Left renal pelvis (tissue), 4 donors: Measurements from ENCODE around the gene E2F4. TPM values are rescaled to one million over a fixed set of nuclear protein-coding genes. Genes with fewer than 3 reads are reported as not detected.

Experiments used
- DNase-seq, 4 donors: peaks; one replicate each; pipeline ENCODE4 v3.0.0-alpha.2; 2013; ENCODE audit warnings: low read depth in 4 of 4, low spot score in 3 of 4
- polyA plus RNA-seq, 4 donors: library from polyadenylated mRNA; unstranded; fragments of 120-200 nt; gene quantifications; one replicate each; pipeline ENCODE4 v1.2.1, GENCODE V29; 2013; ENCODE audit not compliant: insufficient read length in 4 of 4

The E2F4 gene
- polyA plus RNA-seq, 4 donors, result 50.0 to 71.4 (median 50.9) TPM

DNA sequence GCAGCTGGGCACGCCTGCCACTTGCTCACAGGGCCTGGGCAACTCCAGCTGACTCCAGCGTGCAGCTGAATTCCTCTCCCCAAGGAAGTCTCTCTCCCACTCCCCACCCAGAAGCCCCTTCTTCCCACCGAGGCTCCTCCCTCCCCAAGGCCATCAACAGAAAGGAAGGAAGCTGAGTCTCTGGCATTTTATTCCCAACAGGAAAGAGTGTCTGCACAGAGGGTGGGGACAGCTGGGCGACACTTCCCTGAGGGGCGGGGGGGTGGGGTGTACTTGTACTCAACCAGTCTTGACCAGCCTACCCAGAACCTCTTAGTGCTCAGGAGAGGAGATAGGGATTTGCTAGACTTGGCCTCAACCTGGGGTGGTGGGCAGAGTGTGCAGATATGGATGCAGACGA, 1.9 kb upstream of the E2F4 start, which contains the start of gene EXOC3L1:
EXOC3L1 (minus strand) TSS at position 96 of the 400 bp plus-strand sequence. CDS start 460 bp downstream, outside the sequence.
- DNase-seq, result no peak

DNA sequence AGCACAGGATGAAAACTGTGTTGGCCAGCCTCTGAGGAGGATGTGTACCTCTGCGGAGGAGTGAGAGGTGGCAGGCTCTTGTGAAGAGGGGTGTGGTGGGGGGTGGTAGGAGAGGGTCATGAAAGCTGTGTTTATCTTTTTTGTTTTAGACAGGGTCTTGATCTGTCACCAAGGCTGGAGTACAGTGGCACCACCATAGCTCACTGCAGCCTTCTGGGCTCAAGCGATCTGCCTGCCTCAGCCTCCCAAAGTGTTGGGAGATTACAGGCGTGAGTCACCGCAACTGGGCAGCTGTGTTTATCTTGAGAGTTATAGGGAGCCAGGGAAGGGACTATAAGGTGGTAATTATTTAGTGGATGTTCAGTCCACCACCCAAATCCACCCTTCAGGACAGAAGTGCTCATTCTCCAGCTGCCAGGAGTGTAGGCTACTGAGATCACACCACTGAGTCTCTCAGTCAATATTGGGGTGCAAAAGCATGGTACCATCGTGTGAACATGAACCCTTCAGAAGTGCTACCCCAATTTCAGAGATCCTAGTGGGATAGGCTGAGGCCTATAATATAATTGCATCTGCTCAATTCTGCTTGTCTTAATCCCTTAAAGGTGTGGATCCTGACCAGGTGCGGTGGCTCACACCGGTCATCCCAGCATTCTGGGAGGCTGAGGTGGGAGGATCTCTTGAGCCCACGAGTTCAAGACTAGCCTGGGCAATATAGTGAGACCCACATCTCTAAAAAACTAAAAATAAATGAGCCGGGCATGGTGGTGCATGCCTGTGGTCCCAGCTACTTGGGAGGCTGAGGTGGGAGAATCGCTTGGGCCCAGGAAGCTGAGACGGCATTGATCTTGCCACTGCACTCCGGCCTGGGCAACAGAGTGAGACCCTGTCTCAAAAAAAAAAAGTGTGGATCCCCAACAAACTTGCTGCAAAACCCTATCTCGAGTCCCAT, 1.2 kb upstream of the E2F4 start:
- DNase-seq, result no peak

DNA sequence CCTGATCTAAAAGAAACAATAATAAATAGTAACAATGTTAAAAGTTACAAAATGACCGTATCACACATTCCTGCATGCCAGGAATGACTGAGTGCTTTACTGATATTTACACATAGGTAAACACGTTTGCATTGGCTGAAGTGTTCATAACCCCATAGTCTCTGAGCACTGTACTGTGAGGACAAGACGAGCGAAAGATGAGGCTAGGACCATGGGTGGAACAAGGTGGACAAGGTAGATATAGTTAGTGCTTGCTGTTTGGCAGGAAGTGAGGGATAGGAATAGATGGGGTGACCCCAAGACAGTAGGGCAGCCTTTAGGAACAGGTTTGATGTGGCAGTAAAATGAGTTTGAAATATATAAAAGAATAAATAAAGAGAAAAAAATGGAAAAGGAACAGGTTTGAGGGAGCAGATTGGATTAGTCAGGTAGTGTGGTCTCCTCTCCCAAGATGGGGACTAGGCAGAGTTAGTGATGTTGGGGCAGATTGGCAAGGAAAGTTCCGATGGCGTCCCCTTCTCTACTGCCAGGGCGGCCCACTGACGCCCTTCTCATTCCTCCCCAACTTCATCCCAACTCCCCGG, 452 bp upstream of the E2F4 start:
- no peak for DNase-seq

DNA sequence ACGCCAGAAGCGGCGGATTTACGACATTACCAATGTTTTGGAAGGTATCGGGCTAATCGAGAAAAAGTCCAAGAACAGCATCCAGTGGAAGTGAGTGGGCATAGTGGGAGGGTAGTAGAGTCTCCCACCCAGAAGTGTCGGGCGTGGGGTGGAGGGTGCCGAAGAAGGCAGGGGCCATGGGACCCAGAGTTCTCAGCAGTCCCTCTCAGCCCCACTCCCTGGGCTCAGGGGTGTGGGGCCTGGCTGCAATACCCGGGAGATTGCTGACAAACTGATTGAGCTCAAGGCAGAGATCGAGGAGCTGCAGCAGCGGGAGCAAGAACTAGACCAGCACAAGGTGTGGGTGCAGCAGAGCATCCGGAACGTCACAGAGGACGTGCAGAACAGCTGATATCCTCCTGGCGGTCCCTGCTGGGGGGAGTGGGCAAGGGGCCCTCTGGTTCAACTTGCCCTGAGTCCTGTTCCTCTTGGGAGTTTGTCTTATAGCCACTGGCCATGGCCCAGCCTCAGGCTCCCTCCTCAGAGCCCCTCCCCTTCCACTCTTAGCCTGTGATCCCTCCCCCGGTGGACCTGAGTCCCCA, 916 bp downstream of the E2F4 start:
- no peak for DNase-seq

DNA sequence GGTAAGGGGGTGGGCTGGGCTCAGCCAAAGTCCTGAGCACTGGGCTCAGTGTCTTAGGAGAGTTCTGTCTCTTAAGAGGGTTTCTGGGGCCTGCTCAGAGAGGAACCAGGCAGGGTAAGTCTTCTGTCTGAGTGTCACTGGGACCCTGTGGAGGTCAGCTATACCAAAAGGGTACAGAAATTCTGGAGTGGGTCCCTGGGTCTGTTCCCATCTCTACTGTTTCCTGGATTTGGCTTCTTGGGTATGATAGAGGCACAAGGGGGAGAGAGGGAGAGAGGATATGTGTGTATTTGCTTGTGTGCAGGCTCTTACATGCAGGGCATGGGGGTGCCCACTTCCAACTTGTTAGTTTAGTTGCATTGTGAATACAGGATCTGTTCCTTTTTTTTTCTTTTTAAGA, 1.6 kb downstream of the E2F4 start:
- DNase-seq, result no peak

DNA sequence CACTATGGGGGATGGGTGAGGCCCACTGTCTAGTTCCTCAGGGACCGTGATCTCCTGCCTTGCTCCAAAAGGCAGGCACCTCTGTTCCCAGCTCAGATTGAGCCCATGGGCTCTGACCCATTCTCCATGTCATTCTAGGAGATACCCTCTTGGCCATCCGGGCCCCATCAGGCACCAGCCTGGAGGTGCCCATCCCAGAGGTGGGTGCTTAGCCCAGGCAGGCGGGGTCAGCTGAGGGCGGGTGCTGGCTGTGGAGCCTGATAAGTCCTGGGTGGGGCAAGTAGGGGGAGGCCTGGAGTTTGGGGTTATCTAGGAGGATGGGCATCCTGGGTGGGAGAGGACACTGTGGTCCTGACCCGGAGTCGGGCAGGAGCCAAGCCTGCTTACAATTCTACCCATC, 2.3 kb downstream of the E2F4 start:
- DNase-seq, result no peak

DNA sequence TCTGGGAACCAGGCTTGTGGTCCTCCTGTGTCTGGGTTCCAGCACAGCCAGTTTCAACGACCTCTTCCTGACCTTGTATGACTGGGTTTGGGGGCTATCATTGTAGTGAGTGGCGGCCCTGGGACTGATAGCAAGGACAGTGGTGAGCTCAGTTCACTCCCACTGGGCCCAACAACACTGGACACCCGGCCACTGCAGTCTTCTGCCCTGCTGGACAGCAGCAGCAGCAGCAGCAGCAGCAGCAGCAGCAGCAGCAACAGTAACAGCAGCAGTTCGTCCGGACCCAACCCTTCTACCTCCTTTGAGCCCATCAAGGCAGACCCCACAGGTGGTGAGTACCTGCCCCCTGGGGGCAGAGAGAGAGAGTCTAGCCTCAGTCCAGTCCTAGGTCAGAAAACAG, 3.7 kb downstream of the E2F4 start:
- no peak for DNase-seq

DNA sequence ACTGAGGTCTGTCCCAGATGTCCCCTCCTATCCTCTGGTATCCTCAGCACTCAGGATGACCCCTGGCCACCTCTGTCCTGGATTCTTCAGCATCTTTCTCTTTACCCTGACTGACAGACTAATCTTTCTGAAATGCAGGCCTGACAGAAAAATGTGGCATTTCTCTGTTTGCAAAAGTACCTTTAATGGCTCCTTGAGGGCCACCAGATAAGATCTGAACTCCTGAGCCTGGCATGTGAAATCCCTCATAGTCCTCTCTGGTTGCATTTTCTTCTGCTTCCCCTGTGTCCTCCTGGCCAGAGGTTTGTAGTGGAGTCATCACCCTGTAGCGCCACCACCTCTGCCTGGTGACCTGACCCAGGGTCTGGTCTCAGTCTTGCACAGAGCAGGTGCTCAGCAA, 4.9 kb downstream of the E2F4 start:
- DNase-seq, result no peak

DNA sequence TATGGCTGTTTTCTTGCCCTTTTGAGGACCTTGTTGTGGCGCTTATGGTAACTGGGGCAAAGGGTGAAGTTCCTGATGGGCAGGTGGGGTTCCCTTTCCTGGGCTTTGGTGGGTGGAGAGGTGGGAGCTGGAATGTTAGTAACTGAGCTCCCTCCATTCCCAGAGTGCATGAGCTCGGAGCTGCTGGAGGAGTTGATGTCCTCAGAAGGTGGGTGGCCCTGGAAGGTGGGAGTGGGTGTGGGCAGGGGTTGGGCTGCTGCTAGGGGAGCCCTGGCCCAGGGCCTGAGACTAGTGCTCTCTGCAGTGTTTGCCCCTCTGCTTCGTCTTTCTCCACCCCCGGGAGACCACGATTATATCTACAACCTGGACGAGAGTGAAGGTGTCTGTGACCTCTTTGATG, 5.7 kb downstream of the E2F4 start:
- DNase-seq, result no peak

DNA sequence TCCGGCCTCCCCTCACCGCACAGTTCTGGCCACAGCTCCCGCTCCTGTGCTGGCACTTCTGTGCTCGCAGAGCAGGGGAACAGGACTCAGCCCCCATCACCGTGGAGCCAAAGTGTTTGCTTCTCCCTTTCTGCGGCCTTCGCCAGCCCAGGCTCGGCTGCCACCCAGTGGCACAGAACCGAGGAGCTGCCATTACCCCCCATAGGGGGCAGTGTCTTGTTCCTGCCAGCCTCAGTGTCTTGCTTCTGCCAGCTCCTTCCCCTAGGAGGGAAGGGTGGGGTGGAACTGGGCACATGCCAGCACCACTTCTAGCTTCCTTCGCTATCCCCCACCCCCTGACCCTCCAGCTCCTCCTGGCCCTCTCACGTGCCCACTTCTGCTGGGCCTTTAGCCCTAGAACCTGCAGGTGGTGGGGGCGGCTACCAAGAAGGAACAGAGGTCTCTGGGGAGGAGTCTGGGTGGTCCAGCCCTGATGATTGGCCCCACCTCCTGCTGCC, 6.3 kb downstream of the E2F4 start:
- no peak for DNase-seq

DNA sequence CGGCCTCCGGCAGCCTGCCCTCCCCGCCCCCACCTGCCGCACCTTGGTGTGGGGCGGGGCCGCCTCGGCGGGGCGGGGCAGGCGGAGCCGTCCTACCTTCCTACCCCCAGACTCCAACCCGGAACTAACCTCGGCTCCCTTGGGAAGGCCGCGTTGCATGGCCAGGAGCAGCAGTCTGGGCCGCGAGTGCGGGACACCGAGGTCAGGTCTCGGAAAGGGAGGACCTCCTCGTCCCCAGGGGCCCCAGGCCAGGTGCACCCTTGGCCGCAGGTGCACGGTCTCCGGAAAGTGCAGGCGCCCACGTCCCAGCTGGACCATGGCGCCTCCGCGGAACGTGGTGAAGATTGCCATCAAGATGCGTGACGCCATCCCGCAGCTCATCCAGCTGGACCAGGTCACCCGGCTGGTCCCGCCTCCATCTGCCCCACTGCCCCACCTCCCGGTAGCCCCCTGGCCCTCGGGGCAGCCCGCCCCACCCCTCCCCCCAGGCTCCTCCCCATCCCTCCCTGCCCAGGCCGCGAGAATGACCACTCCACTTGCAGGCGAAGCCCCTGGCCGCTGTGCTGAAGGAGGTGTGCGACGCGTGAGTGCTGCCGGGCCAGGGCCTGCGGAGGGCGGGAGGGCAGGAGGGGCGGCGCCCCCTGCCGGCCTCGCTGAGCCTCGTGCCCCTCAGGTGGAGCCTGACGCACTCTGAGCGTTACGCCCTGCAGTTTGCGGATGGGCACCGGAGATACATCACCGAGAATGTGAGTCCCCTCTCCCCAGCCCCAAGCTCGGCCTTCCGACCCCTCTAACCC, 7.3 kb downstream of the E2F4 start, which contains the start of gene ELMO3:
ELMO3 (plus strand) TSS at position 121 of the 797 bp plus-strand sequence; CDS start at position 317, 196 bp downstream.
- no peak for DNase-seq

DNA sequence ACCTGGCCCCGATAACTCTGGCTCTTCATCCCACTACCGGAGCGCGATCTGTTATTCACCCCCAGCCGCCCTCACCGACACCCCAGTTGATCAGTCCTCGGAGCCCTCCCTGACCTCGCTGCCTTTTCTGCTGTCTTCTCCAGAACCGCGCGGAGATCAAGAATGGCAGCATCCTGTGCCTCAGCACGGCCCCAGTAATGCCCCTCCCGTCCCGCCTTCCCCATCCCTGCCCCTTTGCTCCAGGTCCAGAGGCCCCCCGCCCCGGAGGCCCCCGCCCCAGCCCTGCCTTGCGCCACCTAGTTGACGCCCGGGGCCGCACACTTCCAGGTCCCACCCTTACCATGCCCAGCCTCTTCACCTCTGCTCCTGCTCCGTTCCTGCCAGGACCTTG, 7.8 kb downstream of the E2F4 start:
- no peak for DNase-seq

DNA sequence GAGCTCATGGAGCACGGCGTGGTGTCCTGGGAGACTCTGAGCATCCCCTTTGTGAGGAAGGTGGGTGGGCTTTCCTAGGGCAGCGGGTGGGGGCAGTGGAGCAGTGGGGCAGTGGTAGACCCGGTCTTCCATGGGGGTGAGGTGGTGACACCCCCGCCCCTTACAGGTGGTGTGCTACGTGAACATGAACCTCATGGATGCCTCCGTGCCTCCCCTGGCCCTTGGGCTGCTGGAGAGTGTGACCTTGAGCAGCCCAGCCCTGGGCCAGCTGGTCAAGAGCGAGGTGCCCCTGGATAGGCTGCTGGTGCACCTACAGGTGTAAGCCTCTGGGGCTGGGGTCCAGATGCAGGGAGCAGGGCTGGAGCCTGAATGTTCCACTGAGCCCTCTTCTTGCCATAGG, 8.5 kb downstream of the E2F4 start:
- no peak for DNase-seq

DNA sequence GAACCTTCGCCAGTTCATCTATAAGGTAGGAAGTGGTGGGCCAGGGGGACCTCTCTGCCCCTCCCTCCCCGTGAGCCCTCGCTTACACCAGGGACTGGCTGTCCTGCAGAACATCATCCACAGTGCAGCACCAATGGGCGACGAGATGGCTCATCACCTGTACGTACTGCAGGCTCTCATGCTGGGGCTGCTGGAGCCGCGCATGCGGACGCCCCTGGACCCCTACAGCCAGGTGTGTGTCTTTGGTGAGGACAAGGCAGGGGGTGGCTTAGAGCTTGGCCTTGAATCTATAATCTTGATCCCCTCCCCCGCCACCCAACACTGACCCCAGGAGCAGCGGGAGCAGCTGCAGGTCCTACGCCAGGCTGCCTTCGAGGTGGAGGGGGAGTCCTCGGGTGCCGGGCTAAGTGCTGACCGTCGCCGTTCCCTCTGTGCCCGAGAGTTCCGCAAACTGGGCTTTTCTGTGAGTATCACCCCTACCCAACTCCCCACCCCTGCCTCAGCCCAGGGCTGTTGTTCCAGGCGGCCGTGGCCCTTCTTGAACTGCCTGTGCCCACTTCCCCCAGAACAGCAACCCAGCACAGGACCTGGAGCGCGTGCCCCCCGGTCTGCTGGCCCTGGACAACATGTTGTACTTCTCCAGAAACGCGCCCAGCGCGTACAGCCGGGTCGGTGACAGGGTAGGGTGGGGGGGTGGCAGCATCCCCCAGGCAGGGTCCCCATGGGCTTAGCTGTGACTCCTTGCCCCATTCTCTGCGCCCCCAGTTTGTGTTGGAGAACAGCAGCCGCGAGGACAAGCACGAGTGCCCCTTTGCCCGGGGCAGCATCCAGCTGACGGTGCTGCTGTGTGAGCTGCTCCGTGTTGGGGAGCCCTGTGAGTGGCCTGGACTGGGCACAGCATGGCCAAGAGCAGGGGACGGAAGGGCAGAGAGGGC, 9.7 kb downstream of the E2F4 start:
- DNase-seq, result no peak

DNA sequence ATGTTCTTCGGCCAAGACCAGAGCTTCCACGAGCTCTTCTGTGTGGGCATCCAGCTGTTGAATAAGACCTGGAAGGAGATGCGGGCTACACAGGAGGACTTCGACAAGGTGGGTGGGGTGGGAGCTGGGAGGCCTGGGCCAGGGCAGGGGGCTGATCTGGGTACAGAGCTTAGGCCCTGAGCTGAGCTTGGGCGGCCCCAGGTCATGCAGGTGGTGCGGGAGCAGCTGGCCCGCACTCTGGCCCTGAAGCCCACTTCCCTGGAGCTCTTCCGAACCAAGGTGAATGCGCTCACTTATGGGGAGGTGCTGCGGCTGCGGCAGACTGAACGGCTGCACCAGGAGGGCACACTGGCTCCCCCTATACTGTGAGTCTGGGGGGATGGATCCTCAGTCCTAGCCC, 10.5 kb downstream of the E2F4 start:
- DNase-seq, result no peak

DNA sequence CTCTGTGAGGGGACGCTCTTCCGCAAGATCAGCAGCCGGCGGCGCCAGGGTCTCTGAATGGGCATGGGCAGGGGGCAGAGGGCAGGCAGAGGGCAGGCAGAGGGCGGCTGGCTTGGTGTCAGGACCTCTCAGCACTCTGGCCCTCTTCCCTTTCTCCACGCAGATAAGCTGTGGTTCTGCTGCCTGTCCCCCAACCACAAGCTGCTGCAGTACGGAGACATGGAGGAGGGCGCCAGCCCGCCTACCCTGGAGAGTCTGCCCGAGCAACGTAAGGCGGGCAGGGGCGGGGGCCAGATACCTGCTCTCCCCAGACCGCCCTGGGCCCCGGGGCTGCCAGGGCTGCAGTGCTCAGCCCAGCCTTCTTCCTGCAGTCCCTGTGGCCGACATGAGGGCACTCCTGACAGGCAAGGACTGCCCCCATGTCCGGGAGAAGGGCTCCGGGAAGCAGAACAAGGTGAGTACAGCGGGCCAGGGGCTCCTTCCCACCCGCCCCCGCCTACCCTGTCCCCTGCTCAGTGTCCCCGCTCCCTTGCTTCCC, 11.1 kb downstream of the E2F4 start:
- no peak for DNase-seq

DNA sequence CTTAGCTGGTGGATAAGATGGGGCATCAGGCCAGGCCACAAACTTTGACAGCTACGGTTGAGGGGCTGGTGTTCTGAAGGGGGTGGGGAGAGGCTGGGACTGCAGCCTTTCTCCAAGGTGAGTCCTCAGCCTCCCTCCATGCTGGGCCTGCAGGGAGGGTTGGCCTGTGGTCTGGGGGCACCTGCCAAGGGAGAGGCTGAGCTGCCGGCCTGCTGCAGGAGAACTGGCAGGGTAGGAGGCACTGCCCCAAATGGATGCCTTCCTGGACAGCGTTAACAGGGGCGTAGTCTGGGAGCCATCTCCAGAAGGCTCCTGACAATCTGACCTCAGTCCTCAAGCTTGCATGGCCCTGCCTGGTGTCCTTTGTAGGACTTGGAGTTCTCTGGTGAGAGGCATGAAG, 12.1 kb downstream of the E2F4 start:
- DNase-seq, result no peak

DNA sequence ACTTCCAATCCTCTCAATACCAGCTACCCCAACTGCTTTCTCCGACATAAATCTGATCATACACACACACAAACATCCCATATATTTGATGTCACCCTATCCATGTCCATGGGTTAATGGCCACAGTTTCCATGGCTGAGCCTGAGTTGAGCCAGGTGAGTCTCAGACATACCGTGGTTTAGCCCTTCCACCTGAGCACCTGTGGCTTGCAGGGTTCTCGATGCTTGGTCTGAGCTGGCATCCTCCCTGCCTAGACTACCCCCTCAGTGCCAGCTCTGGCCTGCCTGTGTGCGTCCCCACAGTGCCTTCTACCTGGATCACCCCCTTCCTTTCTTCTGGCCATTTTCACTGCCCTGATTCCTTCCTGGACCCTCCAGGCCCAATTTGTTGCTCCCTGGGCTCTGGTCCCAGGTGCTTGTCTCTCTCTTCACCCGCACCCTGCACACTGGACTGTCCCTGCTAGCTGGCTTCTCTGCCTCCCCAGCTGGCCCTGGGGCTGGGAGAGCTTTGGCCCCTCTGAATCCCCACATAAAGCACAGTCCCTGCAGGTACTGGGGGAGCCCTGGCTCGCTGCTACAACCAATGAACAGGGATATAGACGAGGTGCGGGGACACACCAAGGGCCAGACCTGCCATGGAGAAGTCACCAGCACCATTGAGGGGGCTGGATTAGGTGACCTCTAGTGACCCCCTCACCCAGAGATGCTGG, 14.3 kb downstream of the E2F4 start:
- no peak for DNase-seq

DNA sequence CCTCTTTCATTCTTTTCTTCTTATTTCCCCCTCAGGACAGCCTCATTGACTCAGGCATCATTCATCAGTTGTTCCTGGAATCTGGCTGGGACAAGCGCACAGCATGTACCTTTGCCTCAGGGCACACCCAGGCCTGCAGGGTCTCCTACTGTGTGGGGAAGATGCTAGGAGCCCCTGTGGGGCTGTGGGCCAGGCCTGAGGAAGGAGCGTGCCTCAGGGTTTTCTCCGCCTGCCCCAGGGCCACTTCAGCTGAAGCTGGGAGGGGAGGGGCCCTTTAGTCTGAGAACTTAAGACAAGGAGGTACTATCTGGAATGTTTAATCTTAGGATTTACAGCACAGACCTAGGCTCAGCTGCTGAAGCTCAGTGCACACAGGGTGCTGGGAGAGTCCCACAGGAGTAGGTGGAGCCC, 14.9 kb downstream of the E2F4 start:
- DNase-seq, result no peak
